ENCODE results near the gene ZNF469.

GRCh38 chr16:88415713-88416323, 33.1 kb downstream of the ZNF469 start:
- no peak for TF ChIP-seq ZNF432 (CRISPR knock-in tag; IDR thresholded peaks at IDR 0.05; ENCODE audit: borderline replicate concordance)
- no peak for TF ChIP-seq SKIL (CRISPR knock-in tag; IDR thresholded peaks at IDR 0.05; ENCODE audit: borderline replicate concordance)
- TF ChIP-seq EHMT2 (IDR thresholded peaks at IDR 0.05; ENCODE audit: borderline replicate concordance, low read depth, low read length), result no peak
- no peak for TF ChIP-seq SMC3 (IDR thresholded peaks at IDR 0.05; ENCODE audit: low read length)
- no peak for TF ChIP-seq POLR2A (IDR thresholded peaks at IDR 0.05; ENCODE audit: insufficient read depth in 1 of 2, low read depth in 2 of 2, low read length in 2 of 2)
- no peak for TF ChIP-seq GMEB1 (CRISPR knock-in tag; IDR thresholded peaks at IDR 0.05; ENCODE audit: borderline replicate concordance)
- no peak for TF ChIP-seq ZNF484 (CRISPR knock-in tag; IDR thresholded peaks at IDR 0.05; ENCODE audit: borderline replicate concordance, low read depth)
- no peak for TF ChIP-seq E2F1 (CRISPR knock-in tag; IDR thresholded peaks at IDR 0.05)
- TF ChIP-seq MAZ (IDR thresholded peaks at IDR 0.05; ENCODE audit: borderline replicate concordance, low read depth, low read length), result no peak
- no peak for TF ChIP-seq MAZ (CRISPR knock-in tag; IDR thresholded peaks at IDR 0.05; ENCODE audit: low read depth)
- TF ChIP-seq THRA (CRISPR knock-in tag; IDR thresholded peaks at IDR 0.05; ENCODE audit: borderline replicate concordance), result no peak
- no peak for TF ChIP-seq KDM5A (IDR thresholded peaks at IDR 0.05; ENCODE audit: borderline replicate concordance, low read length)
